GM12874 (cell line): Measurements from ENCODE around the gene SGSM2.

ENCODE experiments used
- TF ChIP-seq, protein P1 (sequence below): IDR thresholded peaks from 2 replicates; pipeline ENCODE4 v1.5.1; 2011; ENCODE audit warnings: low read depth, mild to moderate bottlenecking, control low read depth, low read length, moderate library complexity; ENCODE audit not compliant: insufficient read depth

The SGSM2 gene

DNA sequence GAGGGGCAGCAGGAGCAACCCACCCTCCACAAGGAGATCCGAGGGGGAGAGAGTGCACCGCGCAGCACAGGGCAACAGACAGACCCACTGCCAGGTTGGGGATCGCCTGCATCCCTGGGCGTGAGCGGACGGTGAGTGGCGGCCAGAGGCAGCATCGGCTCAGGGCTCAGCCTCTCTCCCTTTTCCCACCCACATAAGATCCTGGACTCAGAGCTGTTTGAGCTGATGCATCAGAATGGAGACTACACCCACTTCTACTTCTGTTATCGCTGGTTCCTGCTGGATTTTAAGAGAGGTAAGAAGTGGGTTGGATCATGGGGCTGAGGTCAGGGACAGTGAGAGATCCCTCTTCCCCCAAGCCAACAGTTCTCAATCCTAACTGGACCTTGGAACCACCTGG, 40.4 kb downstream of the SGSM2 start:
- TF ChIP-seq, protein P1, sequence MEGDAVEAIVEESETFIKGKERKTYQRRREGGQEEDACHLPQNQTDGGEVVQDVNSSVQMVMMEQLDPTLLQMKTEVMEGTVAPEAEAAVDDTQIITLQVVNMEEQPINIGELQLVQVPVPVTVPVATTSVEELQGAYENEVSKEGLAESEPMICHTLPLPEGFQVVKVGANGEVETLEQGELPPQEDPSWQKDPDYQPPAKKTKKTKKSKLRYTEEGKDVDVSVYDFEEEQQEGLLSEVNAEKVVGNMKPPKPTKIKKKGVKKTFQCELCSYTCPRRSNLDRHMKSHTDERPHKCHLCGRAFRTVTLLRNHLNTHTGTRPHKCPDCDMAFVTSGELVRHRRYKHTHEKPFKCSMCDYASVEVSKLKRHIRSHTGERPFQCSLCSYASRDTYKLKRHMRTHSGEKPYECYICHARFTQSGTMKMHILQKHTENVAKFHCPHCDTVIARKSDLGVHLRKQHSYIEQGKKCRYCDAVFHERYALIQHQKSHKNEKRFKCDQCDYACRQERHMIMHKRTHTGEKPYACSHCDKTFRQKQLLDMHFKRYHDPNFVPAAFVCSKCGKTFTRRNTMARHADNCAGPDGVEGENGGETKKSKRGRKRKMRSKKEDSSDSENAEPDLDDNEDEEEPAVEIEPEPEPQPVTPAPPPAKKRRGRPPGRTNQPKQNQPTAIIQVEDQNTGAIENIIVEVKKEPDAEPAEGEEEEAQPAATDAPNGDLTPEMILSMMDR: no peak

DNA sequence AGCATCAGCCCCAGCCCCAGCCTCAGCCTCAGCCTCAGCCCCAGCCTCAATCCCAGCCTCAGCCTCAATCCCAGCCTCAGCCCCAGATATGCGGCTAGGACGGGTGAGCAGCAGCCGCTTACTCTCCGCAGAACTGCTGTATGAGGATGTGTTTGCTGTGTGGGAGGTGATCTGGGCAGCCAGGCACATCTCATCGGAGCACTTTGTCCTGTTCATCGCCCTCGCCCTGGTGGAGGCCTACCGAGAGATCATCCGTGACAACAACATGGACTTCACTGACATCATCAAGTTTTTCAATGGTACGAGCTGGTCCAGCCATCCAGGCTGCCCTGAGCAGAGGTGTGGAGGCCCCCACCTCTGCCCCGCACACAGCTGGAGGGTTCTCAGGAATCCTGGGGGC, 41.6 kb downstream of the SGSM2 start:
- TF ChIP-seq, protein P1: no peak

DNA sequence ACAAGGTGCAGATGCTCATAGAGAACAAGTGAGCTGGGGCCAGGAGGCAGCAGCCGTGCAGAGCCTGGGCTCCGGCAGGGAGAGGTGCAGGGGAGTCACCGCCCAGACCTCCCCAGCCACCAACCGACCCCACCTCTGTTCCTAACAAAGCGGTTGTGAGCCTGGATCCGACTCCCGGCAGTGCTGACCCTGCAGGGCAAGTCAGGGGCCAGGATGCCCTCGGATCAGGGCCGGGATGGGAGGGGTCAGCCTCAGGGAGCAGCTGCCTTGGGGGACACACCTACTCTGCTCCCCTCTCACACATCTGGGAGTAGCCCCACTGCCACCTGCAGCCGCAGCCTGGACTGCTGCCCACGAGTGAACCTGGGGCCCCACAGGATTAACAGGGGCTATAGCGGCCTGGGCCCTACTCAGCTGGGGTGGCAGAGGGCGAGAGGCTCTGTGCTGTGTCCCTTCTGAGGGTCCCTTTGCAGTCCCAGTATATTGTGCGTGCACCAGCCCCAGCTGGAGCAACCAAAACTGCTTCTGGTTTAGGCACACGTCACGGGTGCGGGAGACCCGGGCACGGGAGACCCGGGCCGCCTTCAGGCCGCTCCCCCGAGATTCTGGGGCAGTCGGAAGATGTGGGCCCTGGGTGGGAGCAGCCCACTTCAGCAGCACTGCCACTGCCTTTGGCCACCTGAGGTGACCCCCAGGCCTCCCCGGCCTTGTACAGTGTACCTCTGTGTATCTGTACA, 42.4 kb downstream of the SGSM2 start:
- TF ChIP-seq, protein P1: no peak

DNA sequence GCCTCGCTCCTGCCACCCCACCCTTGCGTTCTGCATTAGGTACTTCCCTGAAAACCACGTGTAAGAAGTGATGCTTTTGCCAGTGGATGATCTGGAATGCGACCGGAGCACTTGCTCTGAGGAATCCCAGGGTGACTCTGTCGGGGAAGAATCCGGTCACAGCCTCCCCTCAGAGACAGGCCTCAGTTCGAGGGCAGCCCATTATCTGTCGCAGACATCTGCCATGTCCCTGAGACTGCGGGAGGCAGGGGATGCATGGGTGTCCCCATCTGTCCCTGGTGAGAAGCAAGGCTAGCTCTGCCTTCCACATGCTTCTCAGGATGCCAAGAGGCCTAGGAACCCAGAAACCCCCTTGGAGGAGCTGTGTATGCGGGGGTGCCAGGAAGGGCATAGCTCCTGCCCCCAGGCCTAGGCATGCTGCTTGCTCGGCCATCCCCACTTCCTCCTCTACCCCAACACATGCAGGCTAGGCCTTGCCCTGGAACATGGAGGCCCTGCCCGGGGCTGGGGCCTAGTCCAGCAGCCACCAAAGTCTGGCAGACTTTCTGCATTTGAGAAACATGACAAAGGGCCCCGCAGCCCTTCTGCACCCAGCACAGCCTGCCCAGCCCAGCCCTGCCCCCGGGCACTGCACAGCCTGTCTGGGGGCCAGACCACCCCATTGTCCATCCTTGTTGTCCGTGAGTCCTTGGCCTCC, 43.1 kb downstream of the SGSM2 start:
- TF ChIP-seq, protein P1: no peak

DNA sequence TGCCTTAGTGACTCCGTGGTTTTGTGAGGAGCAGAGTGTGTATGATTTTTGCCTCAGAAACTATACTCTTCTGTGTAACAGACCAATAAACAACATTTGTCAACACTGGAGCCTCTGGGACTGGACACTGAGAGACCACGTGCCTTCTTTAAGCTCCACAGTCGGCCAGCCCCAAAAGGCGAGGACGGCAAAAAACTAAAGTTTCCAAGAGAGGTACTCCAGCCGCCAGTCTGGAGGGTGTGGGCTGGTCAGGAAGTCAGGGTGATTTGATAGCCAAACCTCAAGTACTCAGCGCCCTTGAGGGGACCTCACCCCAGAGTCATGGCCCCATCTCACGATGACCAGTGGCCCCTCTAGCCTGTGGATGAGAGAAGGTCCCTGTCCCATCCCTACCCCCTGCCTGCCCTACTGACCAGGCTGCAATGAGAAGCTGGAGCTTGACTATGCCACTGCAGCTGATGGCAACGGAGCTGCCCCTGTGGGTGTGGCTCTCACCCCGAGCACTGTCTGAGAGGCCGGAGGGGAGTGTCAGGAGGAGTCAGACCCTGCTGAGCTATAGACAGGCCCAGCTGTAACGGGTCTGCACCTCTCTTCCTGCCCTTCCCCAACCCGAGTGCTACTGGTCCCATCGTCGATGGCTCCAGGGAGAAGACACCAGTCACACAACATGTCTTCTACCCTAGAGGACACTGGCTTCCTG, 43.8 kb downstream of the SGSM2 start:
- TF ChIP-seq, protein P1: no peak

DNA sequence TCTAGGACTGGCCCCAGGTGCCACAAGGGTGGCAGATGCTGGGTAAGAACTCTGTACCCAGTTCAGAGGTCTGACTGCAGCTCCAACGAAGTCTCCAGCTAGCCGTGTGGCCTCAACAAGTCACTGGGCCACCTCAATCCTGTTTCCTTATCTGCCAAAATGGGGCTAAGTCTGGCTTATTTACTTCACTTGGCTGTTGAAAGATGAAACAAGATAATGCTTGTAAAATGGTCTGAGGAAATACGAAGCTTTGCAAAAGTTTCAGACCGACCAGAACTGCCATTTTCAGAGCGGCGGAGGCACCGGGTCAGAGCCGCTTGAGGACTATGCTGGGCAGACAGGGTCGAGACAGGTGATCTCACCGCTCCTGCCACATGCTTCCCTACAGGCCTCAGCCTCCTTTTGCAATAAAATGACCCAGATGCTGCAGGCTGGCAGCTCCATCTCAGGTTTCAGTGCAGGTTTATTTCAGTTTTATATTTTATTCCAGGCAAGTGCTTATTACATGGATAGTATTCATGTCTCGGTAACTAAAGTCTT, 46.4 kb downstream of the SGSM2 start:
- TF ChIP-seq, protein P1: no peak

DNA sequence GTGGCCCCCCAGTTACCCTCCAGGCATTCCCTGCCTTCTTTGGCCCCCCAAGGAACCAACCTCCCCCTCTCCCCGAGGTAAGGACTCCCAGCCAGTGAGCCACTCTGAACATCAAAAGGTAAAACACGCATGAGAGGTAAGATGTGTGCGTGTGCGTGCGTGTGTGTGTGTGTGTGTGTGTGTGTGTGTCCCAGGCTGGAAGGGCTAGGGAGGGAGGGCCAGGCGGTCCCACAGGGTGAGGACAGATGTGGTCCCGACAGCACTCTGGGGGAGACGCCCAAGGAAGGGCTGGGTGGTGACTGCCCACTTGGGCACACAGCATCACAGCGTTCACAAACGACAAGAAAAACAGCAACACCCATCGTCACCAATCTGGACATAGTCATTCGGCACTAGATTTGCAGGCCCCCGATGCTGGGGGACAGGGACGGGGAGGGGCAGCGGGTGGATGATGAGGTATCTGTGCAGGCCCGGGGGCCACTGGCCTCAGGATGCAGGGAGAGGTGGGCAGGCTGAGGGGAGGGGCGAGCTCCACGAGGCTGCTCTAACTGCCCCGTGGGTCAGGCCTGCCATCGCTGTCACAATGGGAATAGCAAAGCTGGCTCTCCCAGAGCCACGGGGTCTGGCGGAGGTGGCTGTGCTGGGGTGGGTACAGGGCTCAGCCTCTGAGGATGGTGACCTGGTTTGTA, 47.3 kb downstream of the SGSM2 start:
- TF ChIP-seq, protein P1: no peak
